Lung (tissue), 16 donors: Measurements from ENCODE around the gene BTC. TPM values are rescaled to one million over a fixed set of nuclear protein-coding genes. Genes with fewer than 3 reads are reported as not detected.

Experiments used
- ATAC-seq: fragments of 200-7000 bp; cut with Tn5 transposase; one replicate; pipeline ENCODE4 v1.9.1; 2020; ENCODE audit warnings: moderate number of reproducible peaks; ENCODE audit not compliant: insufficient read depth, low FRiP score
- DNase-seq, 3 donors: peaks; one replicate each; pipeline ENCODE4 v3.0.0-alpha.2; 2013 to 2017
- H3K27ac ChIP-seq, 2 donors: one replicate each; pipeline ENCODE4 v1.5.1; 2013; ENCODE audit warnings: mild to moderate bottlenecking in 2 of 2, moderate library complexity in 2 of 2, control low read depth in 1 of 2, inconsistent platforms in 1 of 2, low read depth in 1 of 2, low read length in 1 of 2
- H3K27me3 ChIP-seq, 3 donors: one replicate each; pipeline ENCODE4 v1.5.1; 2013; ENCODE audit warnings: low read length in 2 of 3; ENCODE audit not compliant: control insufficient read depth in 3 of 3, insufficient read depth in 3 of 3
- H3K36me3 ChIP-seq, 4 donors: one replicate each; pipeline ENCODE4 v1.5.1; 2013; ENCODE audit warnings: low read length in 4 of 4, mild to moderate bottlenecking in 1 of 4, moderate library complexity in 1 of 4; ENCODE audit not compliant: control insufficient read depth in 4 of 4, insufficient read depth in 4 of 4
- H3K4me1 ChIP-seq, 5 donors: one replicate each; pipeline ENCODE4 v1.5.1; 2013; ENCODE audit warnings: low read length in 5 of 5, mild to moderate bottlenecking in 2 of 5, moderate library complexity in 1 of 5; ENCODE audit not compliant: control insufficient read depth in 5 of 5, insufficient read depth in 5 of 5
- H3K4me3 ChIP-seq: one replicate; pipeline ENCODE4 v1.5.1; 2013; ENCODE audit warnings: mild to moderate bottlenecking, control low read depth, moderate library complexity
- H3K9ac ChIP-seq, 2 donors: one replicate each; pipeline ENCODE4 v1.5.1; 2013; ENCODE audit warnings: low read length in 2 of 2, control low read depth in 1 of 2; ENCODE audit not compliant: insufficient read depth in 1 of 2
- H3K9me3 ChIP-seq, 4 donors: one replicate each; pipeline ENCODE4 v1.5.1; 2013; ENCODE audit warnings: low read length in 3 of 4, mild to moderate bottlenecking in 1 of 4, moderate library complexity in 1 of 4; ENCODE audit not compliant: control insufficient read depth in 4 of 4, insufficient read depth in 3 of 4
- CTCF ChIP-seq: IDR thresholded peaks from 2 replicates; pipeline ENCODE4 v1.5.1; 2012; ENCODE audit warnings: mild to moderate bottlenecking; ENCODE audit errors: control extremely low read depth, extremely low read depth
- WGBS, 2 donors: extraction: QIAGEN DNeasy Blood & Tissue Kit; methylation state at CpG; one replicate each; pipeline ENCODE4 v1.1.7; 2013; 5-methylcytosine and 5-hydroxymethylcytosine counted together
- long read RNA-seq, 5 donors: transcript quantifications; one replicate each; lab custom pipeline, GENCODE V29; 2026
- polyA plus RNA-seq, 2 donors: library from polyadenylated mRNA; stranded (reverse); fragments of 200-250 nt; gene quantifications; one replicate each; pipeline ENCODE4 v1.2.1, GENCODE V29; 2013
- total RNA-seq, 2 donors: library from RNA; depleted of rRNA in 1 of 2; stranded (reverse); fragments of >200 nt in 1 of 2; gene quantifications; one replicate each; pipeline ENCODE4 v1.2.1, GENCODE V29; 2014 to 2021
- donor health status: control.
- donor health status: control.
- donor health status: Bipolar disorder and iron deficiency.
- donor health status: healthy.
- donor health status: DM: yes; HTN: yes; CAD: no.

The BTC gene, protein sequence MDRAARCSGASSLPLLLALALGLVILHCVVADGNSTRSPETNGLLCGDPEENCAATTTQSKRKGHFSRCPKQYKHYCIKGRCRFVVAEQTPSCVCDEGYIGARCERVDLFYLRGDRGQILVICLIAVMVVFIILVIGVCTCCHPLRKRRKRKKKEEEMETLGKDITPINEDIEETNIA
- total RNA-seq (1 to 10 TPM; 4.4 to 9.2 TPM), polyA plus RNA-seq (1 to 10 TPM; 3.0 to 3.6 TPM)
- long read RNA-seq, donor 1 = 0 reads
- long read RNA-seq, donor 2 = 0 reads
- long read RNA-seq, donor 3, partial matches to known transcripts = 0 of 2 reads
- long read RNA-seq, donor 3, other reads (novel, unspliced or antisense) = 0 of 2 reads
- long read RNA-seq, donor 4, partial matches to known transcripts = 0 of 1 reads
- long read RNA-seq, donor 4, other reads (novel, unspliced or antisense) = 0 of 1 reads
- long read RNA-seq, donor 5, partial matches to known transcripts = 0 of 1 reads
- long read RNA-seq, donor 5, other reads (novel, unspliced or antisense) = 0 of 1 reads

- Histone ChIP-seq H3K4me1 (peaks cover 0 to 5% (median 0%) of the 10 kb centered on the region in 5 donors), H3K36me3 (no peaks in the 10 kb centered on the region), H3K4me3 (peak within 1 kb of the TSS; percentile 44), H3K9me3 (no peaks in the 10 kb centered on the region), H3K27me3 (peaks cover 0 to 25% (median 15%) of the 10 kb centered on the region in 3 donors), H3K27ac (peak within 1 kb of the TSS in 1 of 2 donors; percentile 85), H3K9ac (peak within 1 kb of the TSS in 1 of 2 donors; percentile 60)
- ATAC-seq (peak; percentile 80), DNase-seq (peak; percentile 34 to 57 (median 45))
- 2 to 3% methylated on average over 23 to 24 of the region's 24 CpGs for WGBS, 2 donors
- no peak for TF ChIP-seq CTCF
Measured at GRCh38 chr4:74794382-74795010, at the start of gene BTC. Gene BTC, minus strand, starts transcription at chr4:74794523. Its CDS starts 198 bp downstream, at chr4:74794325.

DNA sequence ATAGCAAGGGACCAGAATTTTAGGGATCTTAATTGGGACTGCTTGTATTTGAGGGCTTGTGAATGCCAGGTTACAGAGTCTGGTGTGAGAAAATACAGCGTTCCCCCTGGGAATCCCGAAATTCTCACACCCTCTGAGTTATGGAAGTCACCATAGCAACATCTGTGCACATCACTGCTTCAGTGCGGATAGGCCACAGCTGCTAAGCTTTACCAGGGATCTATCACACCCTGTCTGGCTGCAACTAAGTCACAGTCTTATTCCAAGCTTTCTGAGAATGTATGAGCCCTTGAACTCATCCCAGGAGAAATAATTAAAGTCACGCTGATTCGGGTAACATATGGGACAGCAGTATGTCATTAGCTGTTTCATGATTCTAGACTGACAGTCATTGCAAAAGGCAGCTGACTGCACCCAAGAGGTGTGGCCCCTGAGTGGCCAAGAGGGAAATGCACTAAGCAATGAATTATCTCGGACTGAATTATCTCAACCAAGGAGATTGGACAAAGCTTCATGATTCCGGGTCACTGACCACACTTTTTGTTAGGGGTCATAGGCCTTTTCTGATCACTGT lies 46.7 kb upstream of the BTC start:
- Histone ChIP-seq H3K9ac (no peak overlapping the region), H3K36me3 (no peaks in the 10 kb centered on the region), H3K4me3 (no peak overlapping the region), H3K27ac (no peak overlapping the region), H3K4me1 (no peaks in the 10 kb centered on the region), H3K27me3 (peaks cover 0 to 2% (median 0%) of the 10 kb centered on the region in 3 donors), H3K9me3 (peaks cover 0 to 1% (median 0%) of the 10 kb centered on the region in 4 donors)
- no peak for TF ChIP-seq CTCF
- 72 to 75% methylated on average over 7 of the region's 7 CpGs for WGBS, 2 donors
- ATAC-seq (no peak), DNase-seq (peak in 1 of 3 donors; percentile 11)

DNA sequence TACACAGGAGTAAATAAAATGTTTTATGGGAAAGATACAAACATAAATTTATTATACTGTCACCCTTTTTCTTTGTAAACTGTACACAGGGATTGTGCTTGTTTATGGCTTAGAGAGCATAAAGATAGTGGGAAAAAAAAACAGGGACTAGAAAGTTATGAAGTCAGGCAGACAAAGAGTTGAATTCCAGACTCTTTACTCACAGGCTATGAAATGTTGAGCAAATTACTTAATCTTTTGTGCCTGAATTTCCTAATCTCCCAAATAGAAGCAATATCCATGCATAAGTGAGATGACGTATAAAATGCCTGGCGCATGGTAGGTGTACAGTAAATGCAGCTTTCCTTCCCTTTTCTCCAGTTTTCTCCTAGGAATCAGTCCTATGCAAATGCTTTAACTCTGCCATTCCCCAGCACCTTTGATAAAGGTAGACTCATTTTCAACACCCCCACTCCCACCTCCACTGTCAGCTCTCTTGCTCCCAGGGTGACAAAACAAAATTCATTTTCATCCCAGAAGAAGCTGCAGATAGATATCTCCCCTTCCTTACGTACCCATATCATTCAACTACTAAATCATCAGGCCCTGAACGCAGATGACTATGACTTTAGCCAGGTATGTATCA lies 44.5 kb upstream of the BTC start:
- Histone ChIP-seq H3K27me3 (peaks cover 0 to 2% (median 0%) of the 10 kb centered on the region in 3 donors), H3K4me1 (no peaks in the 10 kb centered on the region), H3K27ac (no peak overlapping the region), H3K4me3 (no peak overlapping the region), H3K9ac (no peak overlapping the region), H3K36me3 (no peaks in the 10 kb centered on the region), H3K9me3 (peaks cover 0 to under 1% (median 0%) of the 10 kb centered on the region in 4 donors)
- no peak for TF ChIP-seq CTCF
- DNase-seq (no peak), ATAC-seq (no peak)
- WGBS, 2 donors = 72 to 86% methylated on average over 4 of the region's 4 CpGs
